ENCODE measurements around the gene C4orf50.

GRCh38 chr4:5973033-5973432 is 45.2 kb downstream of the C4orf50 start:
- TF ChIP-seq GATA2 (IDR thresholded peaks at IDR 0.05; ENCODE audit: low read depth, low read length) (no peak), GATA3 (IDR thresholded peaks at IDR 0.05; ENCODE audit: low read depth, low read length) (no peak)
